GM18498 (cell line): Measurements from ENCODE around the gene HOXA1.

ENCODE experiments used
- ATAC-seq: cut with Tn5 transposase; IDR thresholded peaks from one replicate; pipeline ENCODE4 v1.9.1; 2021; ENCODE audit warnings: mild to moderate bottlenecking, moderate library complexity; ENCODE audit not compliant: unreplicated experiment

The HOXA1 gene

GRCh38 chr7:27094304-27095049, 1.3 kb downstream of the HOXA1 start:
- ATAC-seq = no peak

GRCh38 chr7:27093184-27093895, 2.5 kb downstream of the HOXA1 start:
- no peak for ATAC-seq

- no peak for ATAC-seq
Observed at GRCh38 chr7:27092819-27093110, 3.0 kb downstream of the HOXA1 start.

GRCh38 chr7:27091941-27092818, 3.6 kb downstream of the HOXA1 start:
- ATAC-seq = no peak

- ATAC-seq = no peak
Observed at GRCh38 chr7:27091105-27091504, 4.7 kb downstream of the HOXA1 start.

- no peak for ATAC-seq
Observed at GRCh38 chr7:27088002-27088922, 7.5 kb downstream of the HOXA1 start.

- ATAC-seq = no peak
Observed at GRCh38 chr7:27083646-27084045, 12.2 kb downstream of the HOXA1 start.

GRCh38 chr7:27082171-27082570, 13.6 kb downstream of the HOXA1 start:
- ATAC-seq = no peak

- ATAC-seq = no peak
Observed at GRCh38 chr7:27080844-27081436, 14.9 kb downstream of the HOXA1 start.

- ATAC-seq = no peak
Observed at GRCh38 chr7:27079234-27079975, 16.4 kb downstream of the HOXA1 start.

GRCh38 chr7:27078616-27079233, 17.1 kb downstream of the HOXA1 start:
- no peak for ATAC-seq

- no peak for ATAC-seq
Observed at GRCh38 chr7:27073076-27073475, 22.7 kb downstream of the HOXA1 start.

- ATAC-seq = no peak
Observed at GRCh38 chr7:27071622-27072390, 24.0 kb downstream of the HOXA1 start.

- no peak for ATAC-seq
Observed at GRCh38 chr7:27068259-27068658, 27.5 kb downstream of the HOXA1 start.

GRCh38 chr7:27066148-27066547, 29.7 kb downstream of the HOXA1 start:
- ATAC-seq = no peak

- ATAC-seq = no peak
Observed at GRCh38 chr7:27065709-27066108, 30.1 kb downstream of the HOXA1 start.

GRCh38 chr7:27064661-27065060, 31.1 kb downstream of the HOXA1 start:
- ATAC-seq = no peak

GRCh38 chr7:27064159-27064558, 31.6 kb downstream of the HOXA1 start:
- ATAC-seq = no peak
